OCI-LY7 (cell line): ENCODE results near the gene ZNF22.

Experiments used
- CTCF ChIP-seq: fragments of 200-600 bp; sonication (generic); conservative IDR thresholded peaks from 2 replicates; pipeline ENCODE4 v1.5.1; 2014; ENCODE audit warnings: mild to moderate bottlenecking, antibody characterized with exemption, low read length, moderate library complexity, mixed read lengths
- EZH2phosphoT487 ChIP-seq: fragments of 200-600 bp; sonication (generic); IDR thresholded peaks from 2 replicates; pipeline ENCODE4 v1.6.1; 2018; ENCODE audit warnings: low read depth, borderline replicate concordance, mild to moderate bottlenecking, mixed run types, antibody characterized with exemption, low read length, moderate library complexity, mixed read lengths

- TF ChIP-seq CTCF (no peak), EZH2phosphoT487 (no peak)
These were observed 2.5 kb upstream of the ZNF22 start for GRCh38 chr10:44998146-44998631.
